Muscle of arm (tissue), 14 donors: ENCODE data around the gene NPFFR2. TPM values are rescaled to one million over a fixed set of nuclear protein-coding genes. Genes with fewer than 3 reads are reported as not detected.
A peak's percentile ranks its signal among the peaks of the same experiment; 100 is the strongest.
"Not testable (repeated sequence)": the region's sequence is repeated elsewhere in the genome, so short reads cannot be mapped to it uniquely, and the experiment has no call there.

ENCODE experiments used
- DNase-seq: peaks from one replicate; pipeline ENCODE4 v3.0.0-alpha.2; 2013
- long read RNA-seq, 11 donors: transcript quantifications; one replicate each; lab custom pipeline, GENCODE V29; 2026
- polyA plus RNA-seq, 12 donors: library from polyadenylated mRNA; unstranded; fragments of 120-200 nt; gene quantifications; one replicate each; pipeline ENCODE4 v1.2.1, GENCODE V29; 2013; ENCODE audit not compliant: insufficient read length in 12 of 12

NPFFR2 gene
- polyA plus RNA-seq, result under 1 TPM in 10 of 12 donors, not detected in 2; 0.32 to 0.90 (median 0.60) TPM
- long read RNA-seq, donor 1, result 0 reads
- long read RNA-seq, donor 2, result 0 reads
- long read RNA-seq, donor 3, result 0 reads
- long read RNA-seq, donor 4, partial matches to known transcripts, result 0 of 1 reads
- long read RNA-seq, donor 4, other reads (novel, unspliced or antisense), result 0 of 1 reads
- long read RNA-seq, donor 5, partial matches to known transcripts, result 0 of 2 reads
- long read RNA-seq, donor 5, other reads (novel, unspliced or antisense), result 0 of 2 reads
- long read RNA-seq, donor 6, result 0 reads
- long read RNA-seq, donor 7, result 0 reads
- long read RNA-seq, donor 8, result 0 reads
- long read RNA-seq, donor 9, partial matches to known transcripts, result 0 of 1 reads
- long read RNA-seq, donor 9, other reads (novel, unspliced or antisense), result 0 of 1 reads
- long read RNA-seq, donor 10, result 0 reads
- long read RNA-seq, donor 11, partial matches to known transcripts, result 0 of 1 reads
- long read RNA-seq, donor 11, other reads (novel, unspliced or antisense), result 0 of 1 reads

DNA sequence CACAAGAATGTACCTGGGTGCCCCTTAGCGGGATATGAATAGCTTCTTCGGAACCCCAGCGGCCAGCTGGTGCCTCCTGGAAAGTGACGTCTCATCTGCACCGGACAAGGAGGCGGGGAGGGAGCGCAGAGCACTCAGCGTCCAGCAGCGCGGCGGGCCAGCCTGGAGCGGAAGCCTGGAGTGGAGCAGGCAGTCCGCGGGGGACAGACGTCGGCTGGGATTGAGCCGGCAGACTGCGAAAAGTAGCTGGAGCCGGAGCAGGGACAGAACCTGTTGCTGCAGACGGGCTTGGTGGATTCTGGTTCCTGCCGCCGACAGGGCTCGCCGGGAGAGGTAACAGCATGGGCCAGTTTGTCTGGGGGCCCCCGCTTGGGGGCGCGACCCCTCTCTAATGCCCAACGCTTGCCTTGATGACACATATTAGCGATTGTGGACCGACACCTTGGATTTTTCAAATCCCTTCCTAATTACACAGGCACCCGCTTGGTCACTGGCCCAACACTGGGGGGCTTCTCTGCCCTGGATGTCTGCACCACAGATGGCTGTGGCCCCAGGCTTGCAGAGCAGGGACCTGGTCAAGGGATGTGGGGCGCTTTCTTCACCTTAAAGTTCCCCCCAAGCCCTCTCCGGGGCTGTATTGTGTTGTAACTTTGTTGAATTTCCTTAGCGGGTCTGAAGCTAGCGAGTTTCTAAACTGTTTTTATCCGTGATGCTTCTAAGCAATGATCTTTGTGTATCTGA, at the start of gene NPFFR2:
TSS of gene NPFFR2 (plus strand) at position 133 of the 741 bp plus-strand sequence. CDS start 96,592 bp downstream, outside the sequence.
- peak; percentile 24 for DNase-seq

DNA sequence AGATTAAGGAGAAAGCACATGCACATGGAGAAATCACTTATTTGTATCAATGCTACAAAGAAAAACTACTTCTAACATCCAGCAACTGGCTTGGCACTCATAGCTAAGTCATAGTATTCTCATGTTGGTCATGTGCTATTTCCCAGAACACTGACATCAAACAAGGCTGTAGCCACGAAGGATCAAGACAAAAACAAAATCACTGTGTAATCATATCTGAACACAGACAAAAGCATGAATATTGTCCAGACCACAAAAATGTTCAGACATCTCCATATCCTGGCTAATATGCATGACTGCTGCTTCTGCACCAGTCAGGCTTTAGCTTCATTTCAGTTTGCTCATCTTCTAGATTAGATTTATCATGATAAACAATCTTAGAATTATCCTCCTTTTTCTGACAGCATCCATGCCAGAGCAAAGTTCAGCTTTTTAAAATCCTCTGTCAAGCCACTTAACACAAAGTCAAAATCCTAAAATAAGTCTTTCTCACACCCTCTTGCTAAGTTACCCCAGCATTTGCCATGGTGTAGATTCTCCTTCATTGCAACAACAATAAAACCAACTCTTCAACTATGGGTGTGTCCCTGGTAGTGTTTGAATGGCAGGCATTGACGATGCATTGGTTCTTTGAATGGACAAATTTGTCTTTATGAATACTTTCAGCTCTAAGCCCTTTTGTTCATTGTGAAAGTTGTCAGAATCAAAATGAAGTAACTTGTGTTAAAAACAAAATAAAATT, 39.1 kb upstream of the NPFFR2 start:
- DNase-seq, result no peak

DNA sequence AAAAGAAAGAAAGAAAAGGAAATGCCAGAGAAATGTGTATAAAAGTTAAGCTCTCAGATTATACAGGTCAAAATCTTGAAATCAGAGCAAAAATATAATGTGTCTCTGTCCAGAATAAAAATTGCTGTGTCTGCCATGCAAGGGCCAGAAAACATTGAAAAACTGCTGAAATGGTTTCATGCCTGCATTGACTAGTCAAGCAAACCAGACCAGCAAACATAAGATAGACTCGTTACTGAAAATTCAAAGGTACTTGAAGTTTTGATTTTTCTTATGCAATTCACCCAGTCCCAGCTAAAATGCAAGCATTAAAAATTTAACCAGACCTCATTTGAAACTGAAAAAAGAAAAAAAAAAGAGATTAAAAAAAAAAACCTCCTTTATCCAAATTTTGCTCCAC, 37.2 kb upstream of the NPFFR2 start:
- DNase-seq, result no peak

DNA sequence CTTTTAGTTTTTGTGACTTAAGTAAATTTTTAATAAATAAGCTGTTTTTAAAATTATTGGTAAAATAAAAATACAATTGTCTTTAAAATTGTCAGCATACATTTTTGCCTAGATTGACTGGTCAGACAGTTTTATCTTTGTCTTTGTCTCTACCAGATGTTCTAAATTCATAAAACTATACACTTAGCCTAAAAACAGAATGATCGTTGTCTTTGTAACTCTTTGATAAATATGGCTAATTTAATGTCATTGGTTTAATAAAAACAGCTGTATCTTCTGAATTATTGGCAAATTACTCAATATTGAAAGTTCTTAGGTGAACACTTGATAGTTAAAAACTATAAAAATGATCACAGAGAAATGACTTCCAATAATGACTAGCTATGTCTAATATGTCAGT, 36.5 kb upstream of the NPFFR2 start:
- DNase-seq, result no peak

DNA sequence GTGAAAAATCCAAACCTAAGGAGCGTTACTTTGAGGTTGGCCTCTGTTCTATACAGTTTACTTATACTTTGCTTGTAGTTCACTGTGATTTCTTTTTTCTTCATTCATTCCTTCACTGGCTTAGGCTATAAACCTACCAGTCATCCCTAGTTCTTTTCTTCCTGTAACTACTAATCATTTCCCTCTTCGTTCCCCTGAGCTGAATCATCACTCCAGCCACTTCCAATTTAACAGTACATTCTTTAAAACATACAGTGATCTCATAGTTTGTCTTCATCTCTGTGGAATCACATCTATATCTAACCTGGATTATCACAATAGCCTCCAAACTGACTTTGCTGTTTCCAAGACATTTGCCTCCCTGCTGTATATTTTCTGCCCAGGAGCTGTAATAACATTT, 25.2 kb upstream of the NPFFR2 start:
- DNase-seq, result no peak

DNA sequence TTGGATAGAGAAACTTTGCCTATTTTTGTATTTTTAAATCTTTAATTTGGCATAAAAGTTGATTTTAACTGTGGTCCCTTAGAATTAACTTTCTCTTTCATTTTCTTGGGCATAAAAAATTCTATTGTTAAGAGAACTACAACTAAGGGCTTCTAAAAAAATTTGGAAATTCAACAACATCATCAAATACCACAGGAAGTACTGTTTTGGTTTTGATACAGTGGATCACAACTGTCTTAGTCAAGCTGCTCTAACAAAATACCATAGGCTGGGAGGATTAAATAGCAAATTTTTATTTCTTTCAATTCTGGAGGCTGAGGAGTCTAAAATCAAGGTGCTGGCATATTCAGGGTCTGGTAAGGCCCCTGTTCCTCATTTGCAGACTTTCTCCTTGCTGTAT, 19.9 kb upstream of the NPFFR2 start:
- DNase-seq, result no peak

DNA sequence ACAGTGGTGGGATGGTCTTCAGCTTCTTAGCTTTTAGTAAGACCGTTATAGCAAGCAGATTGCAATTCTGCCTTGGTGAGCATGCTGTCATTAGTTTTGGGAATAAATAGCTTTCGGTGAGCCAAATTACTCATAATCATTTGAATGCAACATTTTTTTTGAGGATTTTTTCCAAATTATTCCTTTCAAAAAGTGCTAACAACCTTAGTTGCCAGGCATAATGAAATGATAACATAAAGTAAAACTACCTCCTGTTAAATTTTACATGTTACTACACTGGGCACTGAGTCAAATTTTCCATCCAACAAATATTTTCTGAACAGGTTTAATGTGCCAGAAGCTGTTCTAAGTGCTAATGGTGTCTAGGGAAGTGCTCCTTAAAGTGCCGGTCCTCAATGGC, 15.8 kb upstream of the NPFFR2 start:
- DNase-seq, result no peak

DNA sequence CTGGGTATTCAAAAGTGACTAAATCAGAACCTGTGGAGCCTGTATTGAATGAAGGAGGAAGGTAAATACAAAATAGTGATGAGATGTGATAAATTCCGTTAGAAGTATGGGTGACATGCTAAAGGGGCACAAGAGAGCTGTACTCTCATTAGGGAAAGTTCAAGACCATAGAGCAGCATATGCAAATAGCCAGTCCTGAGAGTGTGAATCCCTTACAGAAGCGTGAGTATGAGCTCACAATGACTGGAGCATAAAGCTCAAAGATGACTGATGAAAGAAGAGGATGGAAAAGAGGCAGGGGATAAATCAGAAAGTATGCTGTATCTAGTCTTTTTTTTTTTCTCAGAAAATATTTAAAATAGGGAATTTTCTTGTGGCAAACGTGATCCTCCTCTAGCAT, 12.1 kb upstream of the NPFFR2 start:
- DNase-seq, result no peak

DNA sequence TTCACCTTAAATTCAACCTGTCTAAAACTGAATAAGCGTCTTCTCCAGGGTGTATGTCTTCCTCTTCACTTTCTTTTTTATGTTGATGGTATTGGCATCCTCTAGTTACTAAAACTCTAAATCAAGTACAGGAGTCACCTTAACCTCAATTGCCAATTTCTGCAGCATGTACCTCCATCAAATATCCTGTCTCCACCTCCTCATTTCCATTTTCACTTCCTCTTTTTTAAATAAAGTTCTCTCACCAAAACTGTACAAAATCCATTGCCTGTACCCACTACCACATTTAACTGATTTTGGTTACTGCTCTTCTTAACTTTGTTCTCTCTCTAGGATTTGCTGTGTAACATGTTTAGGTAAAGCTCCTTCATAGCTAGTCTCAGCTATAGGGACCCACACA, 9.2 kb upstream of the NPFFR2 start:
- no peak for DNase-seq

DNA sequence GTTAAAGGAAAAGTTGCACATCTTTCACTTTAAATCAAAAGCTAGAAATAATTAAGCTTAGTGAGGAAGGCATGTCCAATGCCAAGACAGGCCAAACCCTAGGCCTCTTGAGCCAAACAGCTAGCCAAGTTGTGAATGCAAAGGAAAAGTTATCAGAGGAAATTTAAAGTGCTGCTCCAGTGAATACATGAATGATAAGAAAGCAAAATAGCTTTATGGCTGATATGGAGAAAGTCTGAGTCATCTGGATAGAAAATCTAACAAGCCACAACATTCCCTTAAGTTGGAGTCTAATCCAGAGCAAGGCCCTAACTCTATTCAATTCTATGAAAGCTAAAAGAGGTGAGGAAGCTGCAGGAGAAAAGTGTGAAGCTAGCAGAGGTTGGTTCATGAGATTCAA, 23.8 kb downstream of the NPFFR2 start:
- no peak for DNase-seq

DNA sequence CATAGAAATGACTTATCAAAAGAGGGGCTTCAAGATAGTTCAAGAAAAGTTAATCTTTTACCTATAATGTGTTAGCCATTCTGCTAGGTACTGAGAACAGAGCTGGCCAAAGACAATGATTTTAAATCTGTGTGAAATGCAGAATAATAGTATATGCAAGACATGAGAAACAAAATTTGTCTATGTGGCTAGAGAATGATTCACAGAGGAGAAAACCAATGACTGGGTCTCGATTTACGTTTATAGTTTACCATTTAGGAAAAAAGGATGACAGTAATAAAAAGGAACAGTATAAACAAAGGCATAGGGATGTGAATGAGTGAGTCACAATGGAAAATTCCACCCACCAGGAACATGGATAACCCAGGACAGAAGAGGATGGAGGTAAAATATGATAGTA, 31.9 kb downstream of the NPFFR2 start:
- DNase-seq, result no peak

DNA sequence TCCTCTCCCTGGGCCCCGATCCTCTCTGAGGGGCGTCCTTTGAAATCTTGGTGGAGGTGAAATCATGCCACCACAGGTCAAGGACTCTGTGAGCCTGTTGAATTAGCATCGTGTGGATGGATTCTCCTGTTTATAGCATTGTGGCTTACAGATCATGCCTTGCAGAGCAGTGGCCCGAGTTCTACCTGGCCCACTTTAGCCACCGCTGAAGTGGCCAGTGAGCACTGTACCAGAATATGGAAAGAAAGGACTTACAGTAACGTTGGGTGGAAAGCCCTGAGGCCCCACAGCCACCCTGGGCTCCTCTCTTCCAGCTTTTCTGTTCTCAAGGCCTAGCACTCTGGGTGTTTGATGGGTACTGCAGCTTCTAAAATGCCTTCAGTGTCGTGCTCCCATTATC, 35.3 kb downstream of the NPFFR2 start:
- no peak for DNase-seq

DNA sequence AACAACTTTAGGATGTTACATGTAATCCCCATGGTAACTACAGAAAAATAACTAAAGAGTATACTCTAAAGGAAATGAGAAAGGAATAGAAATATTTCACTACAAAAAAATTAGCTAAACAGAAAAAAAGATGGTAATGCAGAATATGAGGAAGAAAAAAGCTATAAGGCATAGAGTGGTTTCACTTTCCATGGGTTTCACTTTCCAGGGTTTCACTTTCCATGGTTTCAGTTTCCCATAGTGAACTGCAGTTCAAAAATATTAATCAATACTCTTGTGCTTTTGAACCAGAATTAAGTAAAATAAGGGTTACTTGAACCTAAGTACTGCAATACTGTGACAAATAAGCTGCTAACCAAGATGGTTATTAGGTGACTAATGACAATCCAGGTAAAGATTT, 42.0 kb downstream of the NPFFR2 start:
- no peak for DNase-seq

DNA sequence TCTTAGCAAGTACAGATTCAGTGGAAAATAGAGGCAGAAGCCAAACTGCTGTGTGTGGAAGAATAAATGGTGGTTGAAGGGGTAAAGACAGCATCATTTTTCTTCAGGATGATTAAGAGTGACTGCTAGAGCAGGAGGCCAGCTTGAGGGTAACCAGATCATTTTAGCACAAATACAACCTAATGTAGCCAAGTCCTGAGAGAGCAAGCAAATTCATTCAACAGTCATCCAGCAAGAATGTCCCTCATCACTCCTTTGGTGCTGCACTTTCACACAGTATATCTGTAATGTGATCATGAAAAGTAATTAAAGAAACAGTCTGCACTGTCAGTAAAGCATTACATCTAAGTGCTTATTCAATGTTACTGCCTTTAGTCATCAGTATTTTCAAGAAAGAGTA, 44.8 kb downstream of the NPFFR2 start:
- DNase-seq, result no peak

DNA sequence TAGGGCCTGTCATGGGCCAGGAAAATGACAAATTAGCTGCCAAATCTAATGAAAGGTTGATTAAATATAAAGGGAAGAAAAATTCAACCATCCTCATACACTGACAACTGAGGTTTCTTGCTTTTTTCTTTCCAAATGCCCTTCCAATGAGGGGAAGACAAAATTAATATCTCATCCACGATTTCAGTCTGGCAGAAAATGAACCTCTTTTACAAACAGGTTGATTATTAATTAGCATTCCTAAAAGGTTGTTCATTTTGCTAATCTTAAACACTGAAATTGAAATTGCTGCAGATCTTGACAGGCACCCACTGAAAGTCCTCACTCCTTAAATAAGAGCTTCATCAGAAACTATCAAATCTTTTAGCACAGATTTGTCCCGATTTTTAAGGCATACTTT, 45.5 kb downstream of the NPFFR2 start:
- DNase-seq, result no peak

DNA sequence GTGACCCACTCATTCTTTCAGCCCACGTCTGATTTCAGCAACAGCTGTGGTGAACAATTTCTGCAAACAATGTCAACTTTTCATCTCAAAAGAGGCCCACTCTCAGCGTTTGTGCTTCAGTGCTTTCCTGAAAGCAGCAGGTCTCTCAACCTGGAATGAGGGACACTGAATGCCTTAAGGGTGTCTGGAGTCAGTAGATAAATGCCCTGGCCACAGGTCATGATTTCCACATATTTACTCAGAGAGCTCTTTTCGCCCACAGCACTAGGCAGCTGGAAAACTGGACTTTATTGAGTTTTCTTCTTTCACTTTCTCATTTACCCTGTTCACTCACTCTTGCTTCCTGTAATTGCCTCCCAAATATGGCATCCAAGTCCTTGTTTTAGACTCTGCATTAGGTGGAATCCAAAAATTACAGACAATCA, 52.8 kb downstream of the NPFFR2 start:
- DNase-seq, result no peak

DNA sequence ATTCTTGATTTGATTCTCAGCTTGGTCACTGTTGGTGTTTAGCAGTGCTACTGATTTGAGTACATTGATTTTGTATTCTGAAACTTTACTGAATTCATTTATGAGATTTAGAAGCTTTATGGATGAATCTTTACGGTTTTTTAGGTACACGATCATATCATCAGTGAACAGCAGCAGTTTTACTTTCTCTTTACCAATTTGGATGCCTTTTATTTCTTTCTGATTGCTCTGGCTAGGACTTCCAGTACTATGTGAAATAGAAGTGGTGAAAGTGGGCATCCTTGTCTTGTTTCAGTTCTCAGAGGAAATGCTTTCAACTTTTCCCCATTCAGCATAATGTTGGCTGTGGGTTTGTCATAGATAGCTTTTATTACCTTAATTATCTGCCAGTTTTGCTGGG, 58.8 kb downstream of the NPFFR2 start:
- DNase-seq, result not testable (repeated sequence)

DNA sequence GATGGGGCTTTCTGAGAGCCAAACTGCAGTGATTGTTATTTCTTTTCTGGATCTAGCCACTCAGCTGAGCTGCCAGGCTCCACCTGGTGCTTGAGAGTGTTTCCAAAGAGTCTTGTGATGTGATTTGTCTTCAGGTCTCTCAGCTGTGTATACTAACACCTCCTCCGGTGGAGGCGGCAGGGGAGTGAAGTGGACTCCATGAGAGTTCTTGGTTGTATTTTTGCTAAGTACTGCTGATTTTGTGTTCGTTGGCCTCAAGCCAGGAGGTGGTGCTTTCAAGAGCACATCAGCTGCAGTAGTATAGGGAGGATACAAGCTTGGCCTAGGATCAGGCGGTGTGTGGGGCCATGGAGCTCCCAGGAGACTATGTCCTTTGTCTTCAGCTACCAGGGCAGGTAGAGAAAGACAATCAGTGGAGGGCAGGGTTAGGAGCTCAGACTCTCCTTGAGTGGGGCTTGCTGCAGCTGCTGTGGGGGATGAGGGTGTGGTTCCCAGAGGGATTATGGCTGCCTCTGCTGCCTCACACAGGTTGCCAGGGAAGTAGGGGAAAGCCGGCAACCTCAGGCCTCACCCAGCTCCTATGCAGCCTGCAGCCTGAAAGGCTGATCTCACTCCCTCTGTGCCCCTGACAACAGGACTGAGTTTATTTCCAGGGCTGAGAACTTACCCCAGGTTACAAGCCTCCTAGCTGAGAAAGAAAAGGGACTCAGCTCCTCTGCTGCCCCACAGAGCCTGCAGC, 62.4 kb downstream of the NPFFR2 start:
- DNase-seq, result no peak

DNA sequence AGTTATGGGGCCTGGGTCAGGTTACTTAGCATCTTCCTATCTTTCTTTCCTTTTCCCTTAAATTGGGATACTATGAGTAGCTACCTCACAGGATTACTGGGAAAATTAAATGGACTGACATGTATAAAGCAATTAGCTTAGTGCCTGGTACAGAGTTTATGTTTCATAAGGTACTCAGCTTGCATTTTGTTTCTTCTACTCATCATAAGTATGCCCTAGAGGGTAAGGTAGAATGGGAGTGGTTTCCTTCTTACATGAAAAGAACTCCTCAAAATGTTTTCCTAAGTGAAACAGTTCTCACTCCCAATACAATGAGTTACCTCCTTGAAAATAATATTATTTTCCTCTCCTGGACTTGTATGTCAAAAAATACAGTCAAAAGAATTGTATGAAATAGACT, 75.7 kb downstream of the NPFFR2 start:
- no peak for DNase-seq

DNA sequence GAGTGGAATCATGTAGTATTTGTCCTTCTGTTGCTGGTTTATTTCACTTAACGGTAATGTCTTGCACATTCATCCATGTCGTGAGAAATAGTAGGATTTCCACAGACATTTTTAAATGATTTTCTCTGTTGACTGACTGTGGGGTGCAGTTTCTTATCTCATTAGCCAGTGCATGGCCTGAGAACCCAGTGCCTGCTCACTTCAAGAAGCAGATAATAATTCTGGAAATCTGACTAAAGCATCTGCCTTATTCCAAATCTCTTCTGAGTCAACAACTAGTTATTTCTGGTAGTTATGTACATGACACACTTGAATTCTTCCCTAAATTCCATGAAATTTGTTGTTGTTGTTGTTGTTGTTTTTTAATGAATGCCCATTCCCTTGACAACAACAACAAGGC, 77.6 kb downstream of the NPFFR2 start:
- no peak for DNase-seq

DNA sequence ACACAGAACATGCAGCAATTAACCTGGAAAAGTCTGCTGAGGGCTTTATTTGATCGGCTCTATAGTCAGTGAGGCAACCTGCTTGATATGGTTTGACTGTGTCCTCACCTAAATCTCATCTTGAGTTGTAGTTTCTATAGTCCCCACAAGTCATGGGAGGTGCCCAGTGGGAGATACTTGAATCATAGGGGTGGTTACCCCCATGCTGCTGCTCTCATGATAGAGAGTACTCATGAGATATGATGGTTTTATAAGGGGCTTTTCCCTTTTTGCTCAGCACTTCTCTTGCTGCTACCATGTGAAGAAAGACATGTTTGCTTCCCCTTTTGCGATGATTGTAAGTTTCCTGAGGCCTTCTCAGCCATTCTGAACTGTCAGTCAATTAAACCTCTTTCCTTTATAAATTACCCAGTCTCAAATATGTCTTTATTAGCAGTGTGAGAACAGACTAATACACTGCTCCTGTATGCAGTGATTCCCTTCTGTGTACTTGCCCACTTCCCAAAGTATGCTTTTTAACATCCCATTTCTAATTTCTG, 78.2 kb downstream of the NPFFR2 start:
- DNase-seq, result no peak
